Prostate gland (tissue), 2 donors: Measurements from ENCODE around the gene SEMA6A. TPM values are rescaled to one million over a fixed set of nuclear protein-coding genes. Genes with fewer than 3 reads are reported as not detected.

Experiments
- DNase-seq: peaks from one replicate; pipeline ENCODE4 v3.0.0-alpha.2; 2019; ENCODE audit warnings: low spot score
- H3K27ac ChIP-seq, 2 donors: fragments of 200-600 bp; sonication (generic); 2 replicates each; pipeline ENCODE4 v1.5.1; 2017 to 2019
- H3K27me3 ChIP-seq: fragments of 200-600 bp; sonication (generic); replicated peaks from 2 replicates; pipeline ENCODE4 v1.5.1; 2019; ENCODE audit not compliant: insufficient read depth
- H3K36me3 ChIP-seq, 2 donors: fragments of 200-600 bp; sonication (generic); 1 replicate in 1 of 2; 2 replicates in 1 of 2; pipeline versions ENCODE4 v1.5.1 to v1.8.1; 2017 to 2019
- H3K4me1 ChIP-seq: fragments of 200-600 bp; sonication (generic); replicated peaks from 2 replicates; pipeline ENCODE4 v1.5.1; 2019
- H3K4me3 ChIP-seq, 2 donors: fragments of 200-600 bp; sonication (generic); 2 replicates each; pipeline ENCODE4 v1.5.1; 2017 to 2019
- H3K9me3 ChIP-seq: fragments of 200-600 bp; sonication (generic); 2 replicates; pipeline ENCODE4 v1.5.1; 2017
- CTCF ChIP-seq, 4 experiments: fragments of 200-600 bp in 2 of 4; fragments of 450-650 bp in 2 of 4; sonication (generic) in 2 of 4; IDR thresholded peaks; 1 replicate in 3 of 4; 2 replicates in 1 of 4; pipeline ENCODE4 v1.5.1; 2016 to 2019; ENCODE audit warnings: antibody characterized with exemption in 4 of 4, mild to moderate bottlenecking in 2 of 4, moderate library complexity in 2 of 4
- POLR2A ChIP-seq: fragments of 450-650 bp; IDR thresholded peaks from one replicate; pipeline ENCODE4 v1.6.1; 2016; ENCODE audit warnings: antibody characterized with exemption, mild to moderate bottlenecking
- POLR2AphosphoS5 ChIP-seq: sonication (generic); formaldehyde crosslinking; IDR thresholded peaks from one replicate; pipeline ENCODE4 v1.6.1; 2017; ENCODE audit warnings: antibody characterized with exemption
- WGBS: methylation state at CpG from one replicate; pipeline ENCODE4 v1.1.5; 2018; 5-methylcytosine and 5-hydroxymethylcytosine counted together
- intact Hi-C: fragments of 100-400 bp; cut with DNase I; formaldehyde crosslinking; loops from one replicate; pipeline ENCODE4 v1.14.2; 2022
- total RNA-seq, 2 donors: library from RNA; depleted of rRNA; stranded (reverse); fragments of >200 nt; gene quantifications; one replicate each; pipeline ENCODE4 v1.1.0, GENCODE V29; 2016

The SEMA6A gene
- total RNA-seq, 2 donors from 2014 or later = 12.8 to 57.1 TPM

DNA sequence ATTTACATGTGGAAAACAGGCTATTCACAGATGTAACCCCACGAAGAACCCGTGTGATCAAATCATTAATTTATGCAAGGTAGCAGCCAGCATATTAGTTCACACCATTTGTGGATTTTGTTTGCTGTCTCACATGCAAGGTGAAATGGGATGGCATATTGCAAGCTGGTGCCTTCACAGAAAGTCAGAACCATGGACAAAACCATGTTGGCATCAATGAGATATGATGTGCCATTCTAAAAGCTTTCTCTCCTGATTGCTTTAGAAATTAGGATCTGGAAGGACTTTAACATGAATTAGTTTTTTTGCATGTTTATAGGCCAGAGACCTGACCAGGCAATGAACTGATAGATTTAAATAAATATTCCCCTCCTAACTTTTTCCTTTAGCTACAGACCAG, 129.3 kb downstream of the SEMA6A start:
- WGBS = 92% methylated on average over 2 of the region's 2 CpGs
- DNase-seq = no peak
- Histone ChIP-seq H3K9me3 (no peaks in the 10 kb centered on the region), H3K4me3 (no peak overlapping the region), H3K27ac (no peak overlapping the region), H3K4me1 (no peaks in the 10 kb centered on the region), H3K36me3 (no peaks in the 10 kb centered on the region), H3K27me3 (no peaks in the 10 kb centered on the region)
- TF ChIP-seq POLR2AphosphoS5 (no peak), CTCF (IDR thresholded peaks at IDR 0.05) (no peak), POLR2A (no peak)
- intact Hi-C loops = no loop called here

GRCh38 chr5:116444373-116445295, 130.0 kb downstream of the SEMA6A start:
- intact Hi-C loops = no loop called here
- Histone ChIP-seq H3K9me3 (no peaks in the 10 kb centered on the region), H3K4me3 (no peak overlapping the region), H3K27ac (no peak overlapping the region), H3K27me3 (no peaks in the 10 kb centered on the region), H3K4me1 (no peaks in the 10 kb centered on the region), H3K36me3 (no peaks in the 10 kb centered on the region)
- TF ChIP-seq POLR2AphosphoS5 = no peak
- TF ChIP-seq CTCF (IDR thresholded peaks at IDR 0.05) = no peak
- no peak for TF ChIP-seq POLR2A
- DNase-seq = no peak
- WGBS = 81% methylated on average over 14 of the region's 14 CpGs

DNA sequence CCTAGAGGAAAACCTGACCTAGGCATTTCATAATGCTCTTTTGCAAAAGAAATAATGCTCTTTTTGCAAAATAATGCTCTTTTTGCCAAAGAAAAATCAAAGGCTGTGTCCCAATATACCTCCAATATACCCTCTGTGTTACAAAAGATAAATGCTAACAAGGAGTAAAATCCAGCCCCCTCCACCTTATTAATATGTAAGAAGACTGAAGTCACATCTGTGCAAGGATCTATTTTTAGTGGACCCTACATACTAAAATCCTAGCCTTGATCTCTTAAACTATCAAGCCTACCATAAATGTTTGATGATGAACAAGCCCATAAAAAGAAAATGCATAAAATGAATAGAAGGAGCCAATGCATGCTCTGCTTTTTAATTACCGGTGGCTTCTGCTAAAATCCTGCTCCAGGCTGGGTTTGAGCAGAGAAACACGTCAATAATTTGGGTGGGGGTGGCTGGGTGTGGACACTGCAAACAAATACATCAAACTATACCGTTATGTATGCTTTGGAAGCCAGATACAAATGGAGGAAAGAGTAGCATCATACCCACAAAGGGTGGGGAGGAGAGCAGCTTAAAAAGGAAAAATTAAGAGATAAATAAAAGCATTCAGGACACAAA, 131.6 kb downstream of the SEMA6A start:
- Histone ChIP-seq H3K9me3 (no peaks in the 10 kb centered on the region), H3K27me3 (no peaks in the 10 kb centered on the region), H3K4me3 (no peak overlapping the region), H3K4me1 (no peaks in the 10 kb centered on the region), H3K36me3 (no peaks in the 10 kb centered on the region), H3K27ac (no peak overlapping the region)
- WGBS = 73% methylated on average over 3 of the region's 3 CpGs
- no peak for DNase-seq
- intact Hi-C loops = no loop called here
- no peak for TF ChIP-seq POLR2A

DNA sequence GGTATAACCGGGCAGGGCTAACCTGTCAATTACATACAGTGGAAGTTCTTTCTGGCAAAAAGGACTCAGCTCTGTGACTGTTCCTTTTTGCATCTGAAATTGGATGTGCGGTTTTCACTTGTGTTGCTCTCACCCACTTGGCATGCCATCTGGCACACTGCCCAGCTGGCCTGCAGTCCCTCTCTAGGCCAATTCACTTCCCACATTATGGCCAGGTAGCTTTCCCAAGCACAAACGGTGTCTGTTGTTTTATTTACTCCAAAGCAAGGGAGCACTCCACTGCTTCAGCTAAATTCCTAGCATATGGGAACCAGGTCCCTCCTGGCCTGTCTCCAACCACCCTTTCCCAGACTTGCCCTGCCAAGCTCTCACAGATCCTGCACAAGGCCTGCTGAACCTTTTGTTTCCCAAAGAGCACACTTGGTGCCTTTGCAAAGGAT, 132.5 kb downstream of the SEMA6A start:
- Histone ChIP-seq H3K27ac (no peak overlapping the region), H3K4me3 (no peak overlapping the region), H3K4me1 (no peaks in the 10 kb centered on the region), H3K9me3 (no peaks in the 10 kb centered on the region), H3K27me3 (no peaks in the 10 kb centered on the region), H3K36me3 (no peaks in the 10 kb centered on the region)
- DNase-seq = no peak
- TF ChIP-seq POLR2A = no peak
- no peak for TF ChIP-seq POLR2AphosphoS5
- TF ChIP-seq CTCF (IDR thresholded peaks at IDR 0.05) = no peak
- WGBS = 50% methylated on average over 3 of the region's 3 CpGs
- intact Hi-C loops = no loop called here

- Histone ChIP-seq H3K4me1 (no peaks in the 10 kb centered on the region), H3K9me3 (no peaks in the 10 kb centered on the region), H3K36me3 (no peaks in the 10 kb centered on the region), H3K27me3 (no peaks in the 10 kb centered on the region), H3K4me3 (no peak overlapping the region), H3K27ac (no peak overlapping the region)
- TF ChIP-seq POLR2AphosphoS5 (no peak), POLR2A (no peak), CTCF (IDR thresholded peaks at IDR 0.05) (no peak)
- 33% methylated on average over 2 of the region's 2 CpGs for WGBS
- no peak for DNase-seq
- intact Hi-C loops = no loop called here
Measured at GRCh38 chr5:116441223-116441622, 133.4 kb downstream of the SEMA6A start.
